Fibroblast of the aortic adventitia (primary cell): ENCODE results near the gene KIF1B. TPM values are rescaled to one million over a fixed set of nuclear protein-coding genes. Genes with fewer than 3 reads are reported as not detected.
A peak's percentile ranks its signal among the peaks of the same experiment; 100 is the strongest.
"Not testable (repeated sequence)": the region's sequence is repeated elsewhere in the genome, so short reads cannot be mapped to it uniquely, and the experiment has no call there.

Source experiments
- DNase-seq: peaks from one replicate; pipeline ENCODE4 v3.0.0-alpha.2; 2010; ENCODE audit warnings: low read depth
- H3K4me3 ChIP-seq: 2 replicates; pipeline ENCODE4 v1.5.1; 2011; ENCODE audit warnings: low read depth, mild to moderate bottlenecking, control low read depth, low read length, moderate library complexity
- total RNA-seq: library from RNA; depleted of rRNA; stranded (reverse); fragments of >200 nt; gene quantifications from 2 replicates; pipeline ENCODE4 v1.2.3, GENCODE V29; 2012; ENCODE audit warnings: low replicate concordance
- TF ChIP-seq, protein P1 (sequence below): IDR thresholded peaks from 2 replicates; pipeline ENCODE4 v1.5.1; 2011; ENCODE audit warnings: mild to moderate bottlenecking, low read length, control low read depth, inconsistent platforms; ENCODE audit not compliant: insufficient read depth

KIF1B gene
- total RNA-seq, 1 donor: 34.8 TPM

DNA sequence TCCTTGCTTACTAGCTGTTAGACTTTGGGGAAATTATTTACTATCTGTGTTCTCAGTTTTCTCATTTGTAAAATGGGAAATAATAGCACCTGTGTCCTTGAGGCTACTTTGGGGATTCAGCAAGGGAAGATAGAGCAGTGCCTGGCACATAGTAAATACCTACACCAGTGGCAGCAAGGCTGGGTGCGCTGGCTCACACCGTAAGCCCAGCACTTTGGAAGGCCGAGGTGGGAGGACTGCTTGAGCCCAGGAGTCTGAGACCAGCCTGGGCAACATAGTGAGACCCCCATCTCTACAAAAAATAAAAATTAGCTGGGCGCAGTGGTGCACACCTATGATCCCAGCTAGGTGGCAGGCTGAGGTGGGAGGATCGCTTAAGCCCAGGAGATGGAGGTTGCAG is 211.3 kb downstream of the KIF1B start:
- no peak overlapping the region for H3K4me3 ChIP-seq
- no peak for DNase-seq
- TF ChIP-seq, protein P1, sequence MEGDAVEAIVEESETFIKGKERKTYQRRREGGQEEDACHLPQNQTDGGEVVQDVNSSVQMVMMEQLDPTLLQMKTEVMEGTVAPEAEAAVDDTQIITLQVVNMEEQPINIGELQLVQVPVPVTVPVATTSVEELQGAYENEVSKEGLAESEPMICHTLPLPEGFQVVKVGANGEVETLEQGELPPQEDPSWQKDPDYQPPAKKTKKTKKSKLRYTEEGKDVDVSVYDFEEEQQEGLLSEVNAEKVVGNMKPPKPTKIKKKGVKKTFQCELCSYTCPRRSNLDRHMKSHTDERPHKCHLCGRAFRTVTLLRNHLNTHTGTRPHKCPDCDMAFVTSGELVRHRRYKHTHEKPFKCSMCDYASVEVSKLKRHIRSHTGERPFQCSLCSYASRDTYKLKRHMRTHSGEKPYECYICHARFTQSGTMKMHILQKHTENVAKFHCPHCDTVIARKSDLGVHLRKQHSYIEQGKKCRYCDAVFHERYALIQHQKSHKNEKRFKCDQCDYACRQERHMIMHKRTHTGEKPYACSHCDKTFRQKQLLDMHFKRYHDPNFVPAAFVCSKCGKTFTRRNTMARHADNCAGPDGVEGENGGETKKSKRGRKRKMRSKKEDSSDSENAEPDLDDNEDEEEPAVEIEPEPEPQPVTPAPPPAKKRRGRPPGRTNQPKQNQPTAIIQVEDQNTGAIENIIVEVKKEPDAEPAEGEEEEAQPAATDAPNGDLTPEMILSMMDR: no peak

DNA sequence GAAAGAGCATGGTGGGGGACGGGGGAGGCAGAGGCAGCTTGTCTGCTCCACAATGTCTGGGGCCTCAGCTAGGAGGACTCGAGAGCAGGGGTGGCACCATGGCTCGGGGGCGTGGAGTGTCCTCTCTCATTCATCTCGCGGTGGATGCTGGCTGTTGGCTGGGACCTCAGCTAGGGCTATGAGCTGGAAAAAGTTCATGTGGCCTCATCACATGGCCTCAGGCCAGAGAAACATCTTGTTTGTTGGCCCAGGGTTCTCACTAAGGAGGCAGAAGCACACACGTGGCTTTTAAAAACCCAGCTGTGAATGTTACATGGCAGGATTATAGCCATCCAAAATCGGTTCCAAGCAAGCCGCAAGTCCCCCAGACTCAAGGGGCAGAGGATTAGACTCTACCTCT is 213.7 kb downstream of the KIF1B start:
- no peak overlapping the region for H3K4me3 ChIP-seq
- TF ChIP-seq, protein P1: peak; percentile 28
- DNase-seq: peak; percentile 69

DNA sequence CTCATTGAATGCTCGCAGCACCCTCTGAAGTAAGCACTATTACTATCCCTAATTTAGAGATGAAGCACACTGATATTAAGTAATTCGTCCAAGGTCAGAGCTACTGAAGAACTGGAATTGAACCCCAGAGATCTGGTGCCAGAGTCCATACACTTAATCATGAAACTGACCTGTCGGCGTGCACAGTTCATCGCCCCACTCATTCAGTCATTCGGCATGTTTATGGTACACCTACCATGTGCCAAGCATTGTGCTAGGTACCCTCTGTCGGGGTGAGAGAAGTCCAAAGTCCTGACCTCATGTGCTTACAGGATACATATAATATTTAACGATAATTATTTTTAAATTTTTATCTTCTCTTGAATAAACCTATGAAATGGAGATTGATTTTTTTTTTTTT is 214.3 kb downstream of the KIF1B start:
- no peak overlapping the region for H3K4me3 ChIP-seq
- no peak for DNase-seq
- TF ChIP-seq, protein P1: no peak

DNA sequence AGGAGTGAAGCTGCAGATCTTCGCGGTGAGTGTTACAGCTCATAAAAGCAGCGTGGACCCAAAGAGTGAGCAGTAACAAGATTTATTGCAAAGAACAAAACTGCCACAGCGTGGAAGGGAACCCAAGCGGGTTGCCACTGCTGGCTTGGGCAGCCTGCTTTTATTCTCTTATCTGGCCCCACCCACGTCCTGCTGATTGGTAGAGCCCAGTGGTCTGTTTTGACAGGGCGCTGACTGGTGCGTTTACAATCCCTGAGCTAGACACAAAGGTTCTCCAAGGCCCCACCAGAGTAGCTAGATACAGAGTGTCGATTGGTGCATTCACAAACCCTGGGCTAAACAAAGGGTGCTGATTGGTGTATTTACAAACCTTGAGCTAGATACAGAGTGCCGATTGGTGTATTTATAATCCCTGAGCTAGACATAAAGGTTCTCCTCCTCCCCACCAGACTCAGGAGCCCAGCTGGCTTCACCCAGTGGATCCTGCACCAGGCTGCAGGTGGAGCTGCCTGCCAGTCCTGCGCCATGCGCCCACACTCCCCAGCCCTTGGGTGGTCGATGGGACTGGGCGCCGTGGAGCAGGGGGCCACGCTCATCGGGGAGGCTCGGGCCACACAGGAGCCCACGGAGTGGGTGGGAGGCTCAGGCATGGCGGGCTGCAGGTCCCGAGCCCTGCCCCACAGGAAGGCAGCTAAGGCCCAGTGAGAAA is 215.6 kb downstream of the KIF1B start:
- DNase-seq, H3K4me3 ChIP-seq: not testable (repeated sequence)

DNA sequence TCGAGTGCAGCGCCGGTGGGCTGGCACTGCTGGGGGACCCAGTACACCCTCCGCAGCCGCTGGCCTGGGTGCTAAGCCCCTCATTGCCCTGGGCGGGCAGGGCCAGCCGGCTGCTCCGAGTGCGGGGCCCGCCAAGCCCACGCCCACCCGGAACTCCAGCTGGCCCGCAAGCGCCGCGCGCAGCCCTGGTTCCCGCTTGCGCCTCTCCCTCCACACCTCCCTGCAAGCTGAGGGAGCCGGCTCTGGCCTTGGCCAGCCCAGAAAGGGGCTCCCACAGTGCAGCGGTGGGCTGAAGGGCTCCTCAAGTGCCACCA is 216.1 kb downstream of the KIF1B start:
- DNase-seq, H3K4me3 ChIP-seq: not testable (repeated sequence)

DNA sequence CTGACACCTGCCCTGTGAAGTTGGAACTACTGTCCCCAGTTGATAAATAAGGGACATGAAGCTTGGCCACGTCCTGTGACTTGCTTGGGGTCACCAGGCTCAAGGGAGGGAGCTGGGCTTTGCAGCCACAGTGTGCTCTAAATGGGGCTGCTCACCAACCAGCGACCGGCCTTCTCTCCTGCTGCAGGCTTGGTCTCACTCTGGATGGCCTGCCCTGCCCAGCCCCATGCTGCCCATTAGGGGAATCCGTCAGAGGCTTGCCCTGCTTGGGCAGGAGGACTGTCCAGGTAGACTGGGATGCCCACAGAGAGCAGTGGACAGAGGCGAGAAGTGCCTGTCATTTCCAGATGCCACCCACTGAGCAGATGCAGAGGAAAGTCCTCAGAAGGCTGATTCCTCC is 218.6 kb downstream of the KIF1B start:
- TF ChIP-seq, protein P1: no peak
- no peak for DNase-seq
- no peak overlapping the region for H3K4me3 ChIP-seq

DNA sequence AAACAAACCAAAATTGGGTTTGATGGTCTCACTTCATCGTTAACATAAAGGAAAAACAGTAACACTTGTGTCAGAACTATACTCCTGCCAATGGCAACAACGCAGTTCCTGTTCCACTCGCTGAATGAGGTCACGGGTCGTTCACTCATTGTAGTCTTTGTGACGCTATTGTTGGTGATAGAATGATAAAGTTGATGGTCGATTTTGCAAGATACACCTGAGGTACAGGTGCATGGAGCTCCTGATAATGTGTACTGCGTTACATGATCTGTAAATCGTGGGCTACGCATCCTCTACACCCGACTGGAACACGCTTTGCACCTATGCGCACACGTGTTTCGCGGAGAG is 219.5 kb downstream of the KIF1B start:
- peak; percentile 47 for DNase-seq
- peak overlapping the region; percentile 89 for H3K4me3 ChIP-seq
- TF ChIP-seq, protein P1: no peak
